OCI-LY3 (cell line): ENCODE results near the gene TEKT4.
"Not testable (repeated sequence)": the region's sequence is repeated elsewhere in the genome, so short reads cannot be mapped to it uniquely, and the experiment has no call there.

Experiments
- CTCF ChIP-seq: fragments of 200-600, 300-600 bp; sonication (generic); IDR thresholded peaks from 2 replicates; pipeline ENCODE4 v1.5.1; 2014; ENCODE audit warnings: antibody characterized with exemption, low read length, low read depth
- EZH2phosphoT487 ChIP-seq: fragments of 200-600 bp; shearing (Covaris generic); IDR thresholded peaks from 2 replicates; pipeline ENCODE4 v1.6.1; 2018; ENCODE audit warnings: antibody characterized with exemption, mixed run types, low read depth

- TF ChIP-seq CTCF, EZH2phosphoT487: not testable (repeated sequence)
Observed at GRCh38 chr2:94856856-94857255, 14.4 kb upstream of the TEKT4 start.
